GM21786 (cell line): ENCODE results near the gene SULT1A3.
"Not testable (repeated sequence)": the region's sequence is repeated elsewhere in the genome, so short reads cannot be mapped to it uniquely, and the experiment has no call there.

Source experiments
- ATAC-seq: cut with Tn5 transposase; IDR thresholded peaks from one replicate; pipeline ENCODE4 v1.9.1; 2021; ENCODE audit not compliant: unreplicated experiment

SULT1A3 gene

GRCh38 chr16:30186782-30187555, 12.1 kb upstream of the SULT1A3 start:
- no peak for ATAC-seq

DNA sequence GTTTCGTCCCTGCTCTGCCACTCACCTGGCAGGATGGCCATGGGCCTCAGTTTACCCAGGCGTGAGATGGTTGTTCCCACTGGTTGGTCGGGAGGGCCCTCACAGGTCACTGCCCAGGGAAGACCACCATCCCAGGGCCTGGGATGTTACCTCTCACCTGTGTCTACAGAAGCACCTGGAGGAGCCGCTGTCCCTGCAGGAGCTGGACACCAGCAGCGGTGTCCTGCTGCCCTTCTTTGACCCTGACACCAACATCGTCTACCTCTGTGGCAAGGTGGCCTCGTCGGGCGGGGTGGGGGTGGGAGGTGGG, 11.5 kb upstream of the SULT1A3 start:
- ATAC-seq = no peak

GRCh38 chr16:30187971-30188561, 11.0 kb upstream of the SULT1A3 start:
- ATAC-seq = no peak

DNA sequence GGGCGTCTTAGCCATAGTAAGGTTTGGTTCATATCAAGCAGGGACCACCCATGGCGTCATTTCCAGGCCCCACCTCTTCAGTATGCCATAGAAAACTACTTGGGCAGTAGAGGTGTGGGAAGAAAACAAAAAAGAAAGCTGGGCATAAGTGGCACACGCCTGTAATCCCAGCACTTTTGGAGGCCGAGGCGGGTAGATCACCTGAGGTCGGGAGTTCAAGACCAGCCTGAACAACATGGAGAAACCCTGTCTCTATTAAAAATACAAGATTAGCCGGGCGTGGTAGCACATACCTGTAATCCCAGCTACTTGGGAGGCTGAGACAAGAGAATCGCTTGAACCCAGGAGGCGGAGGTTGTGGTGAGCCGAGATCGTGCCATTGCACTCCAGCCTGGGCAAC, 7.9 kb upstream of the SULT1A3 start:
- not testable (repeated sequence) for ATAC-seq

GRCh38 chr16:30193098-30193497, 6.0 kb upstream of the SULT1A3 start:
- peak; percentile 8 for ATAC-seq

GRCh38 chr16:30193615-30194014, 5.4 kb upstream of the SULT1A3 start, which contains the start of the genes BOLA2B and SLX1A:
Gene BOLA2B (minus strand): TSS chr16:30193666. CDS start chr16:30193595, 71 bp downstream.
Gene SLX1A (plus strand): TSS chr16:30193875. CDS start chr16:30194085, 210 bp downstream.
- peak; percentile 90 for ATAC-seq

DNA sequence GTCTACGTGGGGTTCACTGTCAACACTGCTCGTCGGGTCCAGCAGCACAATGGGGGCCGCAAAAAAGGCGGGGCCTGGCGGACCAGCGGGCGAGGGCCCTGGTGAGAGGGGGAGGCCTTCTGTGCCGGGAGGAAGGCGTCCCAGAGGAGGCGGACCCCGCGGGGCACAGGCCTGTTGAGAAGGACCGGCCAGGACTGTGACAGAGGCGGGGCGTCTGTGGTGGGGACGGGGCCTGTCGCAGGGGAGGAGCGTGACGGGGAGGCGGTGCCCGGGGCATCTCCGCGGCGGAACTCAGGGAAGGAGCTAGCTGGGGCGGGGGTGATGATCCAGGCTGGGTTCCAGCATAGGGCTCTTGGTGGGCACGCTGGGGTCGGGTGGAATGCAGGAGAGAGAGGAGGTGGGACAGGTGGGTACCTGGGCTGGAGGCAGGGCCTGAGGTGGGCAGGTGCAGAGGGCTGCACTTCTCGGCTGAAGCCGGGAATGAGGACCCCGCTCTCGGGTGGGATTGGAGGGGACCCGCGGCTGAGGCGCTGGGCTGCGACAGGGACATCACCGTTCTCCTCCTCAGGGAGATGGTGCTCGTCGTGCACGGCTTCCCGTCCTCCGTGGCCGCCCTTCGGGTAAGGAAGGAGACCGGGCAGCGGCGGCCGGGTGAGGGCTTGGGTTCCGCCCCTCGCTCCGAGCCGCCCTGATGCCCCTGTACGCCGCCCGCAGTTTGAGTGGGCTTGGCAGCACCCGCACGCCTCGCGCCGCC, 4.7 kb upstream of the SULT1A3 start:
- peak; percentile 42 for ATAC-seq

- ATAC-seq = not testable (repeated sequence)
Measured at GRCh38 chr16:30197001-30197400, 2.1 kb upstream of the SULT1A3 start.

DNA sequence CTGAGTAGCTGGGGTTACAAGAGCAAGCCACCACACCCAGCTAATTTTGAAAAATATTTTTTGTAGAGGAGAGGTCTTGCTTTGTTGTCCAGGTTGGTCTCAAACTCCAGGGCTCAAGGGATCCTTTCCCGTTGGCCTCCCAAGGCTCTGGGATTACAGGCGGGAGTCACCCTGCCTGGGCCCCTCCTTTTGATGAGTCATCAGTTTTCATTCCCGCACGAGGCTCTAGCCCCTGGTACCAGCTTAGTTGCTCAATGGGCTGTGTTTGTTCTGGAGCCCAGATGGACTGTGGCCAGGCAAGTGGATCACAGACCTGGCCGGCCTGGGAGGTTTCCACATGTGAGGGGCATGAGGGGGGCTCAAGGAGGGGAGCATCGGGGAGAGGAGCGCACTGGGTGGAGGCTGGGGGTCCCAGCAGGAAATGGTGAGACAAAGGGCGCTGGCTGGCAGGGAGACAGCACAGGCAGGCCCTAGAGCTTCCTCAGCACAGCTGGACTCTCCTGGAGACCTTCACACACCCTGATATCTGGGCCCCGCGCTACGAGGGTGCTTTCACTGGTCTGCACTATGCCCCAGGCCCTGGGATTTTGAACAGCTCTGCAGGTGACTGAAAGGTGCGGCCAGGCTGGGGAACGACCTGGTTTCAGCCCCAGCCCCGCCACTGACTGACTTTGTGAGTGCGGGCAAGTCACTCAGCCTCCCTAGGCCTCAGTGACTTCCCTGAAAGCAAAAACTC, 721 bp downstream of the SULT1A3 start:
- not testable (repeated sequence) for ATAC-seq

GRCh38 chr16:30205541-30206236, 6.6 kb downstream of the SULT1A3 start:
- not testable (repeated sequence) for ATAC-seq

DNA sequence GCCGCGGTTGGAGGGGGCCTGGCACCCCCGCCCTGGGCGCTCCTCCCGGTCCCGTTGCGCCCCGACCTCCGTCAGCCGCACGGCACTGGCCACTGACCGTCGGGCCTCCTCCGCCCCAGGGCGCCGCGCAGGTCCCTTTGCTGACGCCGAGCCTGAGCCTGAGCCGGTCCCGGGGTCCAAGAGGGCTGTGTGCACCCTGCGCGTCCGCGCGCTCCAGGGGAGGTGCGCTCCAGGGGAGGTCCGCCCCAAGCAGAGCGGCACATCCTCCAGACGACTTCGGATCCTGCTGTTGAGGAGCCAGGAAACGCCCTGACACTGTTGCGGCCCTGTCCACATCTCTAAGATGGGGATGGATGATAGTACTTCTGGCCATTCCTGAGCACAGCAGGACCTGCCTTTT, 7.2 kb downstream of the SULT1A3 start:
- ATAC-seq = not testable (repeated sequence)

DNA sequence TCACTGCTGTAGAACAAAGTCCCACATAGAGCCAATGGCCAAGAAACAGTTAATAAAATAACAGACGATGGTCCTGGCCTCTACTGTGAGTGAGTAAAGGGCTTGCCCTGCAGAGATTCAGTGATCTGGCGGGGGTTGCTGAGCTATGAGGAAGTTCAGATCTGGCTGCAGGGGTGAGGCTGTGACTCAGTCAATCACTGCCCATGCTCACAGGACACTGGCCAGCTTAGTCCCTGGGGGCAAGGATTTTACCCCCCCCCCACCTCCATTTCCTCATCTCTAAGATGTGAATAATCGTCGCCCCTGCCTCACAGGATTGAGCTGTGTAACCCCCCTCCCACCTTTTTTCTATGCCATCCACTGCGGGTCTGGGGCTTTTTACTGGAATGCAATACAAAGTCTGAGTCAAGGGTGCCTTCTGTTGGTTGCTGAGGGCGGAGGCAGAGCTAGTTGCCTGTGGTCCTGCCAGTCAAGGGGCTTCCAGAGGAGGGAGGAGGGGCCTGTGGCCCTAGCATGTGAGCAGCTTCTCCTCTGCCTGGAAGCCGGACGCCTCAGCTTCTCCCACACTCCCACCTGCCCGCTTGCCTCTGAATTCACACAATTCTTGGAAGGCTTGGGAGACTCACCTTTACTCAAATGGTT, 8.1 kb downstream of the SULT1A3 start:
- ATAC-seq = not testable (repeated sequence)

- ATAC-seq = not testable (repeated sequence)
Measured at GRCh38 chr16:30209032-30209431, 10.0 kb downstream of the SULT1A3 start.

- ATAC-seq = not testable (repeated sequence)
Measured at GRCh38 chr16:30211414-30211813, 12.4 kb downstream of the SULT1A3 start.

GRCh38 chr16:30217082-30217481, 18.0 kb downstream of the SULT1A3 start:
- not testable (repeated sequence) for ATAC-seq

- ATAC-seq = not testable (repeated sequence)
Measured at GRCh38 chr16:30248379-30248778, 49.3 kb downstream of the SULT1A3 start, which contains the start of gene NPIPB13. Gene NPIPB13 (minus strand): TSS chr16:30248479. CDS start chr16:30245573, 2,906 bp downstream.
